Progenitor cell of endocrine pancreas (in vitro differentiated cells): ENCODE measurements around the gene SRSF2. TPM values are rescaled to one million over a fixed set of nuclear protein-coding genes. Genes with fewer than 3 reads are reported as not detected.

Experiments
- DNase-seq: peaks from one replicate; pipeline ENCODE4 v3.0.0; 2021; ENCODE audit warnings: low spot score; ENCODE audit not compliant: unreplicated experiment
- H3K27ac Mint-ChIP-seq: 2 replicates; pipeline ENCODE4 v1.8.0; 2021; ENCODE audit warnings: mild to moderate bottlenecking, moderate library complexity, mixed read lengths
- H3K27me3 Mint-ChIP-seq: 2 replicates; pipeline ENCODE4 v1.8.0; 2021; ENCODE audit warnings: mixed read lengths
- H3K36me3 Mint-ChIP-seq: 2 replicates; pipeline ENCODE4 v1.8.0; 2022; ENCODE audit warnings: mixed read lengths; ENCODE audit not compliant: insufficient read depth
- H3K4me1 Mint-ChIP-seq: 2 replicates; pipeline ENCODE4 v1.8.0; 2021; ENCODE audit warnings: low read depth, mixed read lengths
- H3K4me3 Mint-ChIP-seq: 2 replicates; pipeline ENCODE4 v1.8.0; 2021; ENCODE audit warnings: low read depth, mild to moderate bottlenecking, moderate library complexity, mixed read lengths
- H3K9me3 Mint-ChIP-seq: 2 replicates; pipeline ENCODE4 v1.8.0; 2021; ENCODE audit warnings: low read depth, mixed read lengths
- microRNA-seq: library from miRNA; unstranded; fragments of <30 nt; microRNA quantifications from one replicate; pipeline ENCODE4 v1.1.0, GENCODE V29; 2020; ENCODE audit warnings: borderline number of aligned reads; ENCODE audit not compliant: unreplicated experiment
- total RNA-seq: library from RNA; stranded (reverse); gene quantifications from 2 replicates; pipeline ENCODE4 v1.2.1, GENCODE V29; 2021
- TF ChIP-seq, protein P1 (sequence below): fragments of 200-600 bp; sonication (generic); IDR thresholded peaks from one replicate; pipeline ENCODE4 v1.5.0; 2021; ENCODE audit warnings: antibody characterized with exemption, mild to moderate bottlenecking; ENCODE audit not compliant: unreplicated experiment

Gene SRSF2
- total RNA-seq, 1 donor from 2014 or later: 265 TPM

DNA sequence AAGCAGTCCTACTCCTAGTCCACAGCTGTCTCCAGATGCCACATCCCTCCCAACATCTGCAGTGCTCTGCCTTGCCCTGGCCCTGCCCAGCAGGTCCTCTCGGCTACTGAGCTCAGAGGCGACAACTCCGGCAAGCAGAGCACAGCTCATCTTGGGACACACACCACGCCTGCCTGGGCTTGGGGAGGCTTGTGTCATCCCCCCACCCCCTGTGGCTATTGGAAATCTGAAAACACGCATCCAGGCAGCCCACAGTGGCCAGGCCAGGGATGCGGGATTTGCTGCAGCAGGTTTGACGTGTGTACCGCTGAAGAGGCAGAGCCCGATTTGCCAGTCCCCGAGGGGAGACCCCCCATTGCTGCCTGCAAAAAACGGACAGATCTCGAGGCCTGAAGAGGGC lies 51.8 kb downstream of the SRSF2 start:
- Mint-ChIP-seq H3K4me3 (no peak overlapping the region), H3K36me3 (peaks cover 10% of the 10 kb centered on the region), H3K4me1 (peaks cover 11% of the 10 kb centered on the region), H3K27me3 (no peaks in the 10 kb centered on the region), H3K9me3 (no peaks in the 10 kb centered on the region), H3K27ac (no peak overlapping the region)
- DNase-seq: no peak
- TF ChIP-seq, protein P1, sequence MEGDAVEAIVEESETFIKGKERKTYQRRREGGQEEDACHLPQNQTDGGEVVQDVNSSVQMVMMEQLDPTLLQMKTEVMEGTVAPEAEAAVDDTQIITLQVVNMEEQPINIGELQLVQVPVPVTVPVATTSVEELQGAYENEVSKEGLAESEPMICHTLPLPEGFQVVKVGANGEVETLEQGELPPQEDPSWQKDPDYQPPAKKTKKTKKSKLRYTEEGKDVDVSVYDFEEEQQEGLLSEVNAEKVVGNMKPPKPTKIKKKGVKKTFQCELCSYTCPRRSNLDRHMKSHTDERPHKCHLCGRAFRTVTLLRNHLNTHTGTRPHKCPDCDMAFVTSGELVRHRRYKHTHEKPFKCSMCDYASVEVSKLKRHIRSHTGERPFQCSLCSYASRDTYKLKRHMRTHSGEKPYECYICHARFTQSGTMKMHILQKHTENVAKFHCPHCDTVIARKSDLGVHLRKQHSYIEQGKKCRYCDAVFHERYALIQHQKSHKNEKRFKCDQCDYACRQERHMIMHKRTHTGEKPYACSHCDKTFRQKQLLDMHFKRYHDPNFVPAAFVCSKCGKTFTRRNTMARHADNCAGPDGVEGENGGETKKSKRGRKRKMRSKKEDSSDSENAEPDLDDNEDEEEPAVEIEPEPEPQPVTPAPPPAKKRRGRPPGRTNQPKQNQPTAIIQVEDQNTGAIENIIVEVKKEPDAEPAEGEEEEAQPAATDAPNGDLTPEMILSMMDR: no peak

DNA sequence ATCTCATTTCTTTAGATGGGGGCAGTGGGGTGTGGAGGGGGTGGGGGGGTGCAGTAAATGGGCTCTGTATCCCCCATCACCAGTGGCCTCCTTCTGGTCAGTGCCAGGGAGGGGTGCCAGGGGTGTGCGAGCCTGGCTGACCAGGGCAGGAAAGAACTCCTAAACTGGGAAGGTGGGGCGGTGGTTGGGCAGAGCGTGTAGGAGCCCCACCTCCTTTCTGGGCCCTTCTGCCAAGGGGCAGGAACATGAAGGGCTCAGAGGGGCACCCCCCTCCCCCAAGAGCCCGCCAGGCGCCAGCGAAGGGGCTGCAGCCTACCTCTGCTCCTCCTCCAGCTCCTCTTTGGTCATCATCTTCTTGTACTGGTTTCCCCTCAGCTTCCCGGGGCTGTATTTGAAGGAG lies 52.4 kb downstream of the SRSF2 start:
- no peak overlapping the region for H3K4me3 Mint-ChIP-seq
- H3K4me1 Mint-ChIP-seq: peaks cover 11% of the 10 kb centered on the region
- TF ChIP-seq, protein P1: no peak
- no peak overlapping the region for H3K27ac Mint-ChIP-seq
- H3K36me3 Mint-ChIP-seq: peaks cover 10% of the 10 kb centered on the region
- DNase-seq: no peak
- H3K27me3 Mint-ChIP-seq: no peaks in the 10 kb centered on the region
- H3K9me3 Mint-ChIP-seq: no peaks in the 10 kb centered on the region

Small RNAs within 50 kb of the gene (microRNA-seq; reads per million reads assigned to microRNA genes)
- 6.6 reads per million, percentile 6 among the genes with 10 or more reads in this experiment for gene MIR636

Other genes with a start within 250 kb of the SRSF2 start
- 11.8 and 12.1 TPM in 2 replicates for gene RHBDF2, start 235.9 kb downstream of the SRSF2 start, total RNA-seq
- gene CYGB, start 199.6 kb downstream of the SRSF2 start, total RNA-seq: 0.46 and 1.0 TPM in 2 replicates
- 0.86 and 1.7 TPM in 2 replicates for gene PRCD, start 197.3 kb downstream of the SRSF2 start, total RNA-seq
- 0.62 and 1.2 TPM in 2 replicates for gene ST6GALNAC2, start 151.5 kb downstream of the SRSF2 start, total RNA-seq
- gene ST6GALNAC1, start 93.6 kb downstream of the SRSF2 start, total RNA-seq: 6.6 and 8.4 TPM in 2 replicates
- 93.3 and 94.9 TPM in 2 replicates for gene MXRA7, start 26.4 kb downstream of the SRSF2 start, total RNA-seq
- gene JMJD6, start 10.7 kb downstream of the SRSF2 start, total RNA-seq: 24.1 and 25.6 TPM in 2 replicates
- gene METTL23, start 10.5 kb downstream of the SRSF2 start, total RNA-seq: 28.2 TPM in 2 replicates
- gene MFSD11, start 788 bp upstream of the SRSF2 start, total RNA-seq: 35.6 and 38.7 TPM in 2 replicates
- 2.8 and 4.6 TPM in 2 replicates for gene MGAT5B, start 131.1 kb upstream of the SRSF2 start, total RNA-seq